Upper lobe of left lung (tissue), 6 donors: ENCODE measurements around the gene TXN. TPM values are rescaled to one million over a fixed set of nuclear protein-coding genes. Genes with fewer than 3 reads are reported as not detected.

ENCODE experiments used
- ATAC-seq, 2 donors: fragments of 200-7000 bp; cut with Tn5 transposase; one replicate each; pipeline ENCODE4 v1.9.1; 2022; ENCODE audit warnings: mild to moderate bottlenecking in 2 of 2, moderate library complexity in 2 of 2; ENCODE audit not compliant: low FRiP score in 2 of 2
- DNase-seq, 2 donors: peaks; one replicate each; pipeline ENCODE4 v3.0.0-alpha.2; 2019 to 2020
- H3K27ac ChIP-seq, 4 donors: fragments of 200-600 bp; sonication (generic); one replicate each; pipeline ENCODE4 v1.5.1; 2016 to 2019
- H3K27me3 ChIP-seq, 4 donors: fragments of 200-600 bp; sonication (generic); one replicate each; pipeline ENCODE4 v1.5.1; 2017 to 2019
- H3K36me3 ChIP-seq, 4 donors: fragments of 200-600 bp; sonication (generic); one replicate each; pipeline ENCODE4 v1.5.1; 2016 to 2019
- H3K4me1 ChIP-seq, 4 donors: fragments of 200-600 bp; sonication (generic); one replicate each; pipeline ENCODE4 v1.5.1; 2018 to 2019
- H3K4me3 ChIP-seq, 4 donors: fragments of 200-600 bp; sonication (generic); one replicate each; pipeline ENCODE4 v1.5.1; 2017 to 2019; ENCODE audit warnings: mild to moderate bottlenecking in 2 of 4, moderate library complexity in 1 of 4
- H3K9me3 ChIP-seq, 4 donors: fragments of 200-600 bp; sonication (generic); one replicate each; pipeline ENCODE4 v1.5.1; 2018 to 2019
- EP300 ChIP-seq, 4 donors: sonication (generic); formaldehyde crosslinking; IDR thresholded peaks; one replicate each; pipeline ENCODE4 v1.5.1; 2017; ENCODE audit warnings: antibody characterized with exemption in 4 of 4, control low read depth in 2 of 4
- POLR2A ChIP-seq, 4 donors: fragments of 450-650 bp; IDR thresholded peaks; one replicate each; pipeline ENCODE4 v1.5.1; 2016 to 2017; ENCODE audit warnings: antibody characterized with exemption in 4 of 4, mild to moderate bottlenecking in 2 of 4
- POLR2AphosphoS5 ChIP-seq, 2 donors: sonication (generic); formaldehyde crosslinking; IDR thresholded peaks; one replicate each; pipeline ENCODE4 v1.5.1; 2017; ENCODE audit warnings: antibody characterized with exemption in 2 of 2
- WGBS, 2 donors: methylation state at CpG; one replicate each; pipeline ENCODE4 v1.1.5; 2017 to 2018; 5-methylcytosine and 5-hydroxymethylcytosine counted together
- total RNA-seq, 6 donors: library from RNA; depleted of rRNA in 4 of 6; stranded (reverse); fragments of >200 nt in 4 of 6; gene quantifications; one replicate each; pipeline versions ENCODE4 v1.1.0 to v1.2.1, GENCODE V29; 2016 to 2021
- TF ChIP-seq, protein P1 (sequence below), 6 experiments: fragments of 450-650 bp in 4 of 6; fragments of 200-600 bp in 2 of 6; sonication (generic) in 2 of 6; IDR thresholded peaks; one replicate each; pipeline ENCODE4 v1.5.1; 2016 to 2019; ENCODE audit warnings: antibody characterized with exemption in 6 of 6
- donor health status: DM: no; HTN: no; CAD: no; lungs with moderate emphysema.
- donor health status: DM: no; HTN: yes; CAD: no; lungs with severe emphysema.

Gene TXN
- total RNA-seq, 6 donors from 2014 or later = 27.2 to 179 (median 165) TPM

DNA sequence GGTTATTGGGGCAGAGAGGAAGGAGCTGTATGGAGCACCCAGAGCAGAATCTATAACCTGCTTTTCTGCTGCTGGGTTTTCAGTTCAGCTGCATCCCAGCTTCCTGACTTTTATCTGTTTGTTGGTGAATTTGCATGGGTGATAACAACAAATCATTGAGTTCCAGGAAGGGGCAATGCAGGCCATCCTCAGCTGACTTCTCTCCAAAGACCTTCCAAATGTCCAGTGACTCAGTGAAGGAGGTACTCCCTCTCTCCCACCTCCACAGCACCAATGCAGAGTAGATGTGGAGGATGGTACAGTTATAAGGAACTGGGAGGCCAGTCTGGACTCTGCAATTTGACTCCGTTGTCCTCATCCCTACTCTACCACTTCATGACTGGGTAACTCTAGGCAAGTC lies 1.6 kb upstream of the TXN start:
- peaks cover 22 to 37% (median 29%) of the 10 kb centered on the region in 4 donors for H3K4me1 ChIP-seq
- ATAC-seq (no peak), DNase-seq (no peak)
- no peaks in the 10 kb centered on the region for H3K27me3 ChIP-seq
- no peak for TF ChIP-seq EP300 (IDR thresholded peaks at IDR 0.05)
- TF ChIP-seq, protein P1, sequence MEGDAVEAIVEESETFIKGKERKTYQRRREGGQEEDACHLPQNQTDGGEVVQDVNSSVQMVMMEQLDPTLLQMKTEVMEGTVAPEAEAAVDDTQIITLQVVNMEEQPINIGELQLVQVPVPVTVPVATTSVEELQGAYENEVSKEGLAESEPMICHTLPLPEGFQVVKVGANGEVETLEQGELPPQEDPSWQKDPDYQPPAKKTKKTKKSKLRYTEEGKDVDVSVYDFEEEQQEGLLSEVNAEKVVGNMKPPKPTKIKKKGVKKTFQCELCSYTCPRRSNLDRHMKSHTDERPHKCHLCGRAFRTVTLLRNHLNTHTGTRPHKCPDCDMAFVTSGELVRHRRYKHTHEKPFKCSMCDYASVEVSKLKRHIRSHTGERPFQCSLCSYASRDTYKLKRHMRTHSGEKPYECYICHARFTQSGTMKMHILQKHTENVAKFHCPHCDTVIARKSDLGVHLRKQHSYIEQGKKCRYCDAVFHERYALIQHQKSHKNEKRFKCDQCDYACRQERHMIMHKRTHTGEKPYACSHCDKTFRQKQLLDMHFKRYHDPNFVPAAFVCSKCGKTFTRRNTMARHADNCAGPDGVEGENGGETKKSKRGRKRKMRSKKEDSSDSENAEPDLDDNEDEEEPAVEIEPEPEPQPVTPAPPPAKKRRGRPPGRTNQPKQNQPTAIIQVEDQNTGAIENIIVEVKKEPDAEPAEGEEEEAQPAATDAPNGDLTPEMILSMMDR (IDR thresholded peaks at IDR 0.05) = no peak
- no peak for TF ChIP-seq POLR2A (IDR thresholded peaks at IDR 0.05)
- TF ChIP-seq POLR2AphosphoS5 (IDR thresholded peaks at IDR 0.05) = no peak
- WGBS, 2 donors = 90 to 100% methylated on average over 1 of the region's 1 CpG
- peak overlapping the region in 1 of 4 donors; percentile 76 for H3K4me3 ChIP-seq
- H3K9me3 ChIP-seq = no peaks in the 10 kb centered on the region
- peak overlapping the region; percentile 91 to 97 (median 96) for H3K27ac ChIP-seq
- no peaks in the 10 kb centered on the region for H3K36me3 ChIP-seq

DNA sequence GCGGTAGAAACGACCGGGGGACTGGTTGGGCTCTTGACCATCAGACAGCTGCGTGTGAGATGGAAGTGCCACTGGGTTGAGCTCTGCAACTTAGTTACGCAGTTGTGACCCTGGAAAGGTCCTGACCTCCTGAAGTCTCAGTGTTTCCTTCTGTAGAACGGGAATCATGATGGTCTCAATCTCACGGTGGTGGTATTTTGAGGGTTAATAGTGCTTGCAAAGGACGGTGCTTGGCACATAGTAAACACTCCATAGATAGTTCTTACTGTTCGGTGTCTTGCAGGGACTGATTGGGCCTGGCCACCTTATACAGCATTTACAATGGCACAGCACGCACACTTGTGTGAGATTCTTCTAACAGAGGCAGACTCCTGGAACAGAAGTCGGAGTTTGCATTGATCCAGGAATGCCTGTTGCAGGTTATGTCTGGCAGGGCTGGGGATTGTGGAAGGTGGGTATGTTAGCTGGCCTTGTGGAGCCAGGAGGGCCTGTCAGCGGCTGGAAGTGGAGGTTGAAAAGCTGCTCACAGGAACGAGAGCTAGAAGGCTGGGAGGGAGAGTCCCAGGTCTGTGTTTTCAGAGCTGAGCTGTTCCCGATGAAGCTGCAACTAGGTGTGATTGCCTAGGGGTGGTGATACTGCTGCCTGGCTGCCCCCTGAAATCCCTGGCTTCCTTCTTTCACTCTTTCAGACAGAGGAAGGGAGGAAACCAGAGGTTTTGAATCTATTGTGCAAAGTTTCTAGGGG lies 962 bp upstream of the TXN start:
- H3K4me3 ChIP-seq = peak overlapping the region; percentile 23 to 95 (median 84)
- peaks cover 22 to 43% (median 31%) of the 10 kb centered on the region in 4 donors for H3K4me1 ChIP-seq
- WGBS, 2 donors = 10 to 22% methylated on average over 10 to 14 of the region's 14 CpGs
- H3K27me3 ChIP-seq = no peaks in the 10 kb centered on the region
- peak in 1 of 2 donors; percentile 48 for DNase-seq
- no peaks in the 10 kb centered on the region for H3K9me3 ChIP-seq
- no peak for TF ChIP-seq EP300 (IDR thresholded peaks at IDR 0.05)
- TF ChIP-seq POLR2A (IDR thresholded peaks at IDR 0.05) = no peak
- TF ChIP-seq, protein P1 (IDR thresholded peaks at IDR 0.05) = no peak
- TF ChIP-seq POLR2AphosphoS5 (IDR thresholded peaks at IDR 0.05) = no peak
- H3K36me3 ChIP-seq = no peaks in the 10 kb centered on the region
- H3K27ac ChIP-seq = peak overlapping the region; percentile 91 to 97 (median 96)
- ATAC-seq = peak; percentile 0 to 1

DNA sequence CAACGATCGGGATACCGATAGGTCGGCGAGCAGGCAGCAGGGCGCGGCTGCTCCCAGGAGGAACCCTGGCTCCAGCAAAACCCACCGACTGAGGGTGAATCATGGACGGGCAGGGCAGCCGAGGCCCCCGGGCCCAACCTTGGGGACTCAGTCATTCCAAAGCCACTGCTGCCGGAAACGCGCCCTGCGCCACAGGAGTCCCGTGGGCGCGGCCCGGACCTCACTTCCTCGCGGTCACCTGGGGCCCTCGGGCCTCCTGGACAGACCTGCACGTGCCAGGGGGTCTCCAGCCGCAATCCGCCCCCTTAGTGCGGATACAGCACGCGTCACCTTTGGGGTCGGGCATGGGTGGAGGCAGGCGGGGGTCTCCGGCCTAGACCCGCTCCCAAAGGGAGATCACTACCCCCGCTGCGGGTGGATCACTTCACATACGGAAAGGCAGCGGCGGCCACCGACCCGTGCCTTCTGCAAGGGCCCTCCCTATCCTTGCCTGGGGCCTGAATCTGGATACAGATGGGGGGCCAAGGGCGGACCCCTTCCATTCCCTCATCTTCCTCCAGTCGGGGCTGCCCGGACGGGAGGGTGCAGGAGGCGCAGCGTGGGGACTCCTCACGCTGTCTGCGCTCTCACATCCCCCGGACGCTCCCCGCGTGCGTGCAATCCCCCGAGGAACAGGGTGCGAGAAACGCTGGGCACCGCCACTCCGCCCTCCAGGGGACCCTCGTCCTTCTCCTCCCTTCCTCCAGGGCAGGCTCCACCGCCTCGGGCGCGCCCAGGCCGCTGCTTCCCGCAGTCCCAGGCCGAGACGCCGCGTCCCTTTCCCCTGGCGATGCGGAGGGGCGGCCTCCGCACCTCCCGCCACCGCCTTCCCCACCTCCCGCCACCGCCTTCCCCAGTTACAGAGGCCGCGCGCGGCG lies 586 bp downstream of the TXN start:
- Histone ChIP-seq H3K4me3 (peak overlapping the region; percentile 76 to 95 (median 92)), H3K36me3 (peaks cover 0 to 2% (median 0%) of the 10 kb centered on the region in 4 donors), H3K4me1 (peaks cover 25 to 47% (median 31%) of the 10 kb centered on the region in 4 donors), H3K27me3 (no peaks in the 10 kb centered on the region), H3K9me3 (no peaks in the 10 kb centered on the region), H3K27ac (peak overlapping the region; percentile 91 to 97 (median 96))
- WGBS, 2 donors = 0 to 1% methylated on average over 9 to 49 of the region's 81 CpGs
- TF ChIP-seq POLR2AphosphoS5 (IDR thresholded peaks at IDR 0.05) = peak; percentile 38 to 74
- TF ChIP-seq POLR2A (IDR thresholded peaks at IDR 0.05) = peak in 3 of 4 donors; percentile 42 to 64 (median 44)
- TF ChIP-seq, protein P1 (IDR thresholded peaks at IDR 0.05) = peak in 1 of 6 experiments; percentile 12
- no peak for TF ChIP-seq EP300 (IDR thresholded peaks at IDR 0.05)
- DNase-seq = peak; percentile 86 to 92
- peak; percentile 62 to 82 for ATAC-seq

DNA sequence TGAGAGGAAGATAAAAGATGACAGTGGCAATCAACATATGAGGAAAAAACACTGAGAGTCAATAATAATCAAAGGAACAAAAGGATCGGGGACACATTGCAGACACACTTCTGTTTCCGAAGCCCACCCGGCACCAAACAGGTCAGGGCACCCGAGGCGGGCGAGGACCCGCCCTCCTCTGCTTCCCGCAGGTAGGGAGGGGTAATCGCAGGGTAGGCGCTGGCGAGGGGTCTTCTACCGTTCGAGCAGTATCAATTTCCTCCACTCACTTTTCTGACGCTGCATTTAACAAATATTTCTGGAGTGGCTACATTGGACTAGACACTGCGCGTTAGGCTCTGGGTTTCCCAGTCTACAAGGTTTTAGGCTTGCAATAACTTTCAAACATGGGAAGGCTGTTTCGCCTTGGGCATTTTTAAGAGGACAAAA lies 1.3 kb downstream of the TXN start:
- 2 to 5% methylated on average over 17 of the region's 17 CpGs for WGBS, 2 donors
- ATAC-seq (no peak), DNase-seq (peak in 1 of 2 donors; percentile 76)
- peaks cover 25 to 47% (median 31%) of the 10 kb centered on the region in 4 donors for H3K4me1 ChIP-seq
- TF ChIP-seq POLR2A (IDR thresholded peaks at IDR 0.05) = no peak
- no peak for TF ChIP-seq EP300 (IDR thresholded peaks at IDR 0.05)
- TF ChIP-seq POLR2AphosphoS5 (IDR thresholded peaks at IDR 0.05) = no peak
- TF ChIP-seq, protein P1 (IDR thresholded peaks at IDR 0.05) = no peak
- no peaks in the 10 kb centered on the region for H3K27me3 ChIP-seq
- H3K36me3 ChIP-seq = peaks cover 0 to 9% (median 5%) of the 10 kb centered on the region in 4 donors
- H3K9me3 ChIP-seq = no peaks in the 10 kb centered on the region
- peak overlapping the region; percentile 91 to 97 (median 96) for H3K27ac ChIP-seq
- peak overlapping the region; percentile 76 to 95 (median 92) for H3K4me3 ChIP-seq
